Ammon's horn (tissue), 1 donor: ENCODE data around the gene MED10.

ENCODE experiments used
- DNase-seq: peaks from one replicate; pipeline ENCODE4 v3.0.0-alpha.2; 2016; ENCODE audit warnings: low spot score

The MED10 gene, protein sequence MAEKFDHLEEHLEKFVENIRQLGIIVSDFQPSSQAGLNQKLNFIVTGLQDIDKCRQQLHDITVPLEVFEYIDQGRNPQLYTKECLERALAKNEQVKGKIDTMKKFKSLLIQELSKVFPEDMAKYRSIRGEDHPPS

DNA sequence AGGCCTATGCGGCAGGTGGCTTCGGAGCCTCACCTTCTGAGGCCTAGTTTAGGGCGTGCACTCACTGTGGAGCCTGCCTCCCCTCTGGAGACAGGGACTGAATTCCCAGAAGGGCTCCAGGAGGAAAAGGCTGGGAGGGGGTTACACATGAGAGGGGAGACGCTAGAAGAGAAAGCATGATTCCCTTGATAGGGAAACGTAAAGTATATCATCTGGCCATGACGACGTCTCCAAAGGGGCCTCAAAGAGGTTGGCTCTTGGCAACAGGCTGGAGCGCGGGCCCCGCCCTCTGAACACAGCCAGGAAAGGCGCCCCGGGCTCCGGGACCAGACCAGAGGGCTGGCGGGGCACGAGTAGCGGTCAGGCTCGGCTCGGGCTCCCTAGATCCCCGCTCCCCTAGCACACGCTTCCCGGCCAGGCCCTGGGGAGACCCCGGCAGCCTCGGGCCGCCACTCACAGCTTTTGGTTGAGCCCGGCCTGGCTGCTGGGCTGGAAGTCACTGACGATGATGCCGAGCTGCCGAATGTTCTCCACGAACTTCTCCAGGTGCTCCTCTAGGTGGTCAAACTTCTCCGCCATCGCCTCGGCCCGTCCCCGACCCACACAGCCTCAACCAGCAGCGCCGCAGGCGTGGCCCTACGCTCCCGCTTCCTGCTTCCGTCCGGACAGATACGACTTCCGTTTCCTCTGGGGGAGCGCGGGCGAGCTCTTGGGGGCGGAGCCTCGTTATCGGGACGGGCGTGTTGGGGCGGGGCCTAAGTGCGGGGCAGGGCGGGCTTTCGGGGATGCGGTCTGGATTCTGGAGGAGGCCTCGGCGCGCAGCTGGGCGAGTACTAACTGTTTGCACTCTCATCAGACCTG is at the start of gene MED10:
Gene MED10, minus strand, starts transcription at position 643 of the 861 bp plus-strand sequence. Its CDS starts 64 bp downstream, at position 579.
- DNase-seq = peak; percentile 94

DNA sequence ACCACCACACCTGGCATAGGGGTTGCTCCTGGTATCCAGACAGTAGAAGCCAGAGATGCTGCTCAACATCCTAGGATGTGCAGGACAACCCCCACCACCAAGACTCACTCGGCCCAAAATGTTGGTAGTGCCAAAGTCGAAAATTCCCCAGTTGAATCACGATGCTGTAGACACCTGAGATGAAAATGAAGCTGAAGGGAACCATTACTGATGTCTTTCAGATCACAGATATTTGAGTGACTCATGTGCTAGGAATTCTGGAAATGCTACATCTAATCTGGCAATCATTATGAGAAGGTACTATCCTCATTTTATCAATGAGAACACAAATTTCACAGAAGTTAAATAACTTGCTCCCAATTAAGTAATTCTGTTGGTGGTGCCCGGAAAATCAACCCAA is 49.3 kb upstream of the MED10 start:
- no peak for DNase-seq

DNA sequence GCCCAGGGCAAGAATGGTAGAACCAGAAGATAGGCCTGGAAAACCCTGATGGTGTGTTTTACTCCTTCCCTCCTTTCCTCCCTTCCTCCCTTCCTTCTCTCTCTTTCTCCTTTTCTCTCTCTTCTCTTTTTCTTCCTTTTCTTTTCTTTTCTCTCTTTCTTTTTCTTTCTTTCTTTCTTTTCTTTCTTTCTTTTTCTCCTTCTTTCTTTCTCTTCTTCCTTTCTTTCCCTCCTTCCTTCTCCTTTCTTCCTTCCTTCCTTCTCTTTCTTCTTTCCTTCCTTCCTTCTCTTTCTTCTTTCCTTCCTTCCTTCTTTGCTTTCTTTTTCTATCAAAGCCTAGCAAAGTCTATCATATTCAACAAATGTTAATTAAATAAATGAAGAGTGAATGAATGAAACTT is 46.4 kb upstream of the MED10 start:
- DNase-seq = no peak

GRCh38 chr5:6424110-6424659 is 45.8 kb upstream of the MED10 start:
- no peak for DNase-seq

DNA sequence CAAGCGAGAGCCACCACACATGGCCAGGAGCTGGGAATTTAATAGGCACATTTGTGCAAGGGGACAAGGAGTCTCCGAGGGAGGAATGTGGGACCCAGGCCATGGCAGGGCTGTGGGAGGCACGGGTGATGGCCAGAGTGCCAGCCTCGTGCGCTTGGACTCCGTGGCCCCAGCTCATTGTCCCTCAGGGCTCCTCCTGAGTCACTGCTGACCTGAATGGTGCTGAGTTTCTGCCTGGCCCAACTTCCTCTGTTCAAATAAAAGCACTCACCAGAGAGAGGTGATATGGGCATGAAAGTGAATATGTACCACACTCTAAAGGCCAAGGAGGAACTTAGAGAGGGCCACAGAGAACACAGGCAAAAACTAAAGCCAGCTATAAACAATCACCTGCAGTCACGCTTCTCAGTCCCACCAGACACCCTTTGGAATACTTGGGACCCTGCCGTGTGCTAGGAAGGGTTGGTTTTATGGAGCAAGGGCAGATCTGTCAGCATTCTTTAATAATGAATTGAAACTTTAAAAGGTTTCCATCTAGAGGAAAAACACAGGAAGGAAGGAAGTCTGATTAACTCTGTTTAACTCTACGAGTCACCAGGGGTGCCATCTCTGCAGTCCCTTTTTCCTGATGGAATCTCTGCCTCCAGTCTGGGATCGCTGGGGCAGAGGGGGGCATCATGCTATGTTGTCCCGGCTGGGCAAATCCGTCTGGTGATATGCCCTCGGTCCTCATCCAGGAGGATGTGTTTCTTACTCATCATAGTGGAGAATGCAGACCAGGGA is 45.2 kb upstream of the MED10 start:
- DNase-seq = no peak

- no peak for DNase-seq
These were observed 41.0 kb upstream of the MED10 start for GRCh38 chr5:6419340-6419852.

DNA sequence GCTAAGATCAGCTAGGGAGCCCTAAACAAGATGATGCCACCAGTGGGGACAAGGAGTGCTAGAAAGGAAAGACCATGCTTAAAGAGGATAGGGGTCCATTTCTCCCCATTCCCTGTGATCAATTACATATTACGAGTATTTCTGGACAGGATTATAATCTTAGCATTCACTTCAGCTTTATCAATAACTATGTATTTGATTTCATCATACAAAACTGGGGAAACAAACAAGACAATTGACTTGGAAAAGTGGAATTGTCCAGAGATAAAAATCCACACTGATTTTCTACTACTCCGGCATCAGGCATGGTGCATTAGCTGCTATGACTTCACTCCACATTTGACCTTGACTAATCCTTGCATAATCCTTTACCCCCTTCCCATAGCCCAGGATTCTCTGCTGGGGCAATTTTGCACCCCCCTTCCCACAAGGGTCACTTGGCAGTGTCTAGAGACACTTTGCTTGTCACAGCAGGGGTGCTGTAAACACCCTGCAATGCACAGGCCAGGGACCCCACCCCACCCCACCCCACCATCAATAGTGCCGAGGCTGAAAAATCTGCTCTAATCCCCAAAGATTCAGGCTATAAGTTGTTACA is 40.4 kb upstream of the MED10 start:
- no peak for DNase-seq

GRCh38 chr5:6417657-6418056 is 39.3 kb upstream of the MED10 start:
- DNase-seq = no peak

- DNase-seq = no peak
These were observed 34.5 kb upstream of the MED10 start for GRCh38 chr5:6412811-6413210.

DNA sequence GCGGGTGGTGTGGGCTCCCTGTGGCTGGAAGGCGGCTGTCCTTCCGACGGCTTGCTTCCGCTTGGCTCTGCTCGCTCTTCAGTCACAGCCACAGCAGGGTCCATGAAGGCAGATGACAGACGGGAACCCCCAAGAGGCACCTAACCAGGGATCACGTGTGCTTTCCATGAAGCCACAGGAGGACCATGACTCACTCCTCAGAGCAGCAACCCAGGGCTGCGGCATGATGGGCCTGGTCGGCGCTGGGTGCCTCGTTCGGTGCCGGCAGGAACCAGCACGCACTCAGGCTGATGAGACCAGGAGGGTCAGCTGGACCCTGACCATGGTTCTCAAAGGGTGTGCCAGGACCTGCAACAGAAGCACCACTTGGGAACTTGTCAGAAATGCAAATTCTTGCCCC is 32.8 kb upstream of the MED10 start:
- DNase-seq = no peak

DNA sequence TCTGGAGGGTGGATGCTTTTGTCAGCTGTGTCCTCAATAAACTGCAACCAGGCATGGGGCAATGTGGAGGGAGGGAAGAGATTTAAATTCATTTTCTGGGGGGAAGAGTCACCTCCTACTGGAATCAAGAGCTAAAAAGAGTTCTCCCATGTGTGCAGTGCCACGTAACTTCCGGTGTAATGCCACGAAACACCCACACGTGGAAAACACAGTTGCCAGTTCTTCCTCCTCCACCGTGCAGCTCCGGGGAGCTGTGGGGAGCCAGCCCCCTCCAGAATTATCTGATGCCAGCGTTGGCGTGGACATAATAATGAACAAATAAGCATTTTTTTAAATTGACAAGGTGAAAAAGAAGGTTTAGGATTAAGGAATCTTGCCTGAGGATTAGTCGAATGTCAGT is 32.1 kb upstream of the MED10 start:
- DNase-seq = peak; percentile 62

- DNase-seq = no peak
These were observed 30.5 kb upstream of the MED10 start for GRCh38 chr5:6408627-6409446.

- DNase-seq = no peak
These were observed 29.9 kb upstream of the MED10 start for GRCh38 chr5:6408260-6408596.

- no peak for DNase-seq
These were observed 29.4 kb upstream of the MED10 start for GRCh38 chr5:6407558-6408259.

DNA sequence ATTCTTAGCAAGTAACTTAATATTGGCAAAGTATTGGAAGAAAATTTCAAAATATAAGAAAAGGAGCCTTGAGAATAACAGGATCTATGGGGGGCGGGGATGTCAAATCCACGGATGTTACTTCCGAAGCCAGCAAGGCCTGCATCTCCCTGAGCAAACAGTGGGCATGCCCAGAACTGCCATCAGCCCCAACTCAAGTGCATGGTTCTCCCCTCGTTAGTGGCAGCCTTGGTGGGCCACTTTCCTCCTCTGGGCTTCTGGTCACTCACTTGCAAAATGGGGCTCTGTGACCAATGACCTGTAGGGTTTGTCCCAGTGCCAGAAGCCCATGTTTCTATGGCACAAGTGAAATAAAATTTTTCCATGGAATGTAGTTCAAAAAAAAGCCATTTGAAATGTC is 27.2 kb upstream of the MED10 start:
- no peak for DNase-seq

DNA sequence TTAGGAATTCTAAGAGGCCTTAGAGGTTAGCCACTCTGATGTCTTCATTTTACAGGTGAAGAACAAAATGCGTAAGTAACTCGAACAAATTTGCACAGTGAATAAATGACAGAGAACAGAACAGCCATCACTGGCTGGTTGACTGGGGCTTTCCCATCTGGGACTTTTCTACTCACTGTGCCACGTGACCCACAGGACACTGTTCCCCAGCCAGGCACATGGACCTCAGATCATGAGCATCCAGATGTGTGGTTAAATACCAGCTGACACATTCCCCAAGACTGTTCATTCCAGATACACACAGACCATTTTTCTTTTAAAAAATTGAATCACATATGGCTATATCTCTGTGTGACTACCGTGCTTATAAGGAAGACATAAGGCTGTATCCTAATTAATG is 25.8 kb upstream of the MED10 start:
- DNase-seq = no peak

GRCh38 chr5:6403416-6403815 is 25.1 kb upstream of the MED10 start:
- DNase-seq = no peak

GRCh38 chr5:6402939-6403338 is 24.6 kb upstream of the MED10 start:
- no peak for DNase-seq

GRCh38 chr5:6401410-6401809 is 23.1 kb upstream of the MED10 start:
- no peak for DNase-seq
